ENCODE data around the gene BOLA1.

Gene BOLA1

GRCh38 chr1:149888247-149888998 is 10.9 kb upstream of the BOLA1 start:
- Histone ChIP-seq H2BK5ac (ENCODE audit: low read depth, low read length, poor library complexity) (peak overlapping the region; percentile 98), H3K27ac (ENCODE audit: low read depth, low read length) (peak overlapping the region; percentile 99), H3K4me3 (ENCODE audit: low read depth, low read length) (peak overlapping the region; percentile 23), H3K79me1 (ENCODE audit: low read length) (peaks cover 28% of the 10 kb centered on the region), H3K79me2 (ENCODE audit: control insufficient read depth, insufficient read depth, low read length, poor library complexity) (peaks cover 7% of the 10 kb centered on the region), H2AFZ (ENCODE audit: insufficient read depth, low read length, poor library complexity) (peak overlapping the region; percentile 69), H3K14ac (ENCODE audit: low read length) (peak overlapping the region; percentile 90), H3K4me1 (ENCODE audit: control insufficient read depth in 1 of 2, insufficient read depth in 2 of 2, low read length in 2 of 2) (peaks cover 0 to 8% of the 10 kb centered on the region in 2 experiments), H2AK5ac (ENCODE audit: low read length) (no peak overlapping the region), H3K9me3 (ENCODE audit: insufficient read depth, low read depth, low read length) (no peaks in the 10 kb centered on the region), H3K4ac (ENCODE audit: low read depth, low read length) (peak overlapping the region; percentile 91), H3K23ac (ENCODE audit: low read length) (no peak overlapping the region), H3K18ac (ENCODE audit: low read length) (peak overlapping the region; percentile 86), H3K27me3 (ENCODE audit: insufficient read depth, low read length) (no peaks in the 10 kb centered on the region), H3K36me3 (ENCODE audit: control insufficient read depth in 1 of 2, insufficient read depth in 2 of 2, low read length in 2 of 2) (no peaks in the 10 kb centered on the region), H4K12ac (ENCODE audit: low read depth, low read length) (peak overlapping the region; percentile 77), H2BK120ac (ENCODE audit: insufficient read depth, low read length, poor library complexity) (peak overlapping the region; percentile 90), H3K4me2 (ENCODE audit: low read length) (peak overlapping the region; percentile 82), H4K91ac (ENCODE audit: low read depth, low read length) (peak overlapping the region; percentile 92), H3K9ac (ENCODE audit: low read length) (peak overlapping the region; percentile 80), H2BK12ac (ENCODE audit: low read length) (no peak overlapping the region), H4K8ac (ENCODE audit: low read depth, low read length) (peak overlapping the region; percentile 89)
- no CpG with 5 or more reads among the region's 28 CpGs for WGBS (ENCODE audit: extremely low coverage, insufficient coverage, insufficient read length)
- peak; percentile 90 to 91 for DNase-seq

- no peak overlapping the region for H2BK120ac ChIP-seq (ENCODE audit: insufficient read depth, low read length, poor library complexity)
- H3K18ac ChIP-seq (ENCODE audit: low read length), result no peak overlapping the region
- H3K4ac ChIP-seq (ENCODE audit: low read depth, low read length), result peak overlapping the region; percentile 25
- no peak overlapping the region for H3K9ac ChIP-seq (ENCODE audit: low read length)
- peak overlapping the region; percentile 79 for H4K8ac ChIP-seq (ENCODE audit: low read depth, low read length)
- DNase-seq, result peak; percentile 28 to 52
- no peak overlapping the region for H3K4me3 ChIP-seq (ENCODE audit: low read depth, low read length)
- H3K36me3 ChIP-seq (ENCODE audit: control insufficient read depth in 1 of 2, insufficient read depth in 2 of 2, low read length in 2 of 2), result no peaks in the 10 kb centered on the region
- WGBS (ENCODE audit: extremely low coverage, insufficient coverage, insufficient read length), result no CpG with 5 or more reads among the region's 6 CpGs
- H3K27ac ChIP-seq (ENCODE audit: low read depth, low read length), result peak overlapping the region; percentile 99
- peak overlapping the region; percentile 65 for H3K14ac ChIP-seq (ENCODE audit: low read length)
- H4K91ac ChIP-seq (ENCODE audit: low read depth, low read length), result peak overlapping the region; percentile 11
- H3K4me1 ChIP-seq (ENCODE audit: control insufficient read depth in 1 of 2, insufficient read depth in 2 of 2, low read length in 2 of 2), result peaks cover 0 to 8% of the 10 kb centered on the region in 2 experiments
- no peak overlapping the region for H3K23ac ChIP-seq (ENCODE audit: low read length)
- no peaks in the 10 kb centered on the region for H3K9me3 ChIP-seq (ENCODE audit: insufficient read depth, low read depth, low read length)
- no peaks in the 10 kb centered on the region for H3K27me3 ChIP-seq (ENCODE audit: insufficient read depth, low read length)
- H3K4me2 ChIP-seq (ENCODE audit: low read length), result peak overlapping the region; percentile 82
- H2AFZ ChIP-seq (ENCODE audit: insufficient read depth, low read length, poor library complexity), result peak overlapping the region; percentile 57
- H2AK5ac ChIP-seq (ENCODE audit: low read length), result no peak overlapping the region
- H3K79me1 ChIP-seq (ENCODE audit: low read length), result peaks cover 28% of the 10 kb centered on the region
- peaks cover 7% of the 10 kb centered on the region for H3K79me2 ChIP-seq (ENCODE audit: control insufficient read depth, insufficient read depth, low read length, poor library complexity)
- H2BK12ac ChIP-seq (ENCODE audit: low read length), result no peak overlapping the region
- H4K12ac ChIP-seq (ENCODE audit: low read depth, low read length), result peak overlapping the region; percentile 51
- peak overlapping the region; percentile 64 for H2BK5ac ChIP-seq (ENCODE audit: low read depth, low read length, poor library complexity)
Observed at GRCh38 chr1:149888999-149889289, 10.4 kb upstream of the BOLA1 start.

DNA sequence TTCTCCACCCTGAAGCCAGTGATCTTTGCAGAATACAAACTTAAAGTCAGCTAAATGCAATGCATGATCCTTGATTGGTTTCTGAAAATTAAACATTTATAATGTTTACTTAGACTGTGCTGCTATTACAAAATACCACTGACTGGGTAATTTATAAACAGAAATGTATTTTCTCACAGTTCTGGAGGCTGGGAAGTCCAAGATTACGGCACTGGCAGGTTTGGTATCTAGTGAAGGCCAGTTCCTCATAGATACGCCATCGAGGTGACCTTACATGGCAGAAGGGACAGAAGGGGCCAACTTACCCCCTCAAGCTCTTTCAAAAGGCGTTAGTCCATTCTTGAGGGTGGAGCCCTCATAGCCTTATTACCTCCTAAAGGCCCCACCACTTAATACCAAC is 2.8 kb upstream of the BOLA1 start:
- DNase-seq, result no peak
- Histone ChIP-seq H4K91ac (ENCODE audit: low read depth, low read length) (no peak overlapping the region), H3K79me2 (ENCODE audit: control insufficient read depth, insufficient read depth, low read length, poor library complexity) (peaks cover 4% of the 10 kb centered on the region), H3K23ac (ENCODE audit: low read length) (no peak overlapping the region), H3K9me3 (ENCODE audit: insufficient read depth, low read depth, low read length) (no peaks in the 10 kb centered on the region), H3K18ac (ENCODE audit: low read length) (no peak overlapping the region), H2AFZ (ENCODE audit: insufficient read depth, low read length, poor library complexity) (no peak overlapping the region), H3K14ac (ENCODE audit: low read length) (no peak overlapping the region), H3K4ac (ENCODE audit: low read depth, low read length) (no peak overlapping the region), H3K9ac (ENCODE audit: low read length) (no peak overlapping the region), H2BK120ac (ENCODE audit: insufficient read depth, low read length, poor library complexity) (no peak overlapping the region), H3K79me1 (ENCODE audit: low read length) (peaks cover 6% of the 10 kb centered on the region), H2BK12ac (ENCODE audit: low read length) (no peak overlapping the region), H4K8ac (ENCODE audit: low read depth, low read length) (no peak overlapping the region), H3K4me1 (ENCODE audit: control insufficient read depth in 1 of 2, insufficient read depth in 2 of 2, low read length in 2 of 2) (peaks cover 5 to 7% of the 10 kb centered on the region in 2 experiments), H4K12ac (ENCODE audit: low read depth, low read length) (no peak overlapping the region), H3K36me3 (ENCODE audit: control insufficient read depth in 1 of 2, insufficient read depth in 2 of 2, low read length in 2 of 2) (no peaks in the 10 kb centered on the region), H2BK5ac (ENCODE audit: low read depth, low read length, poor library complexity) (no peak overlapping the region), H2AK5ac (ENCODE audit: low read length) (no peak overlapping the region), H3K27ac (ENCODE audit: low read depth, low read length) (no peak overlapping the region), H3K4me3 (ENCODE audit: low read depth, low read length) (no peak overlapping the region), H3K27me3 (ENCODE audit: insufficient read depth, low read length) (no peaks in the 10 kb centered on the region), H3K4me2 (ENCODE audit: low read length) (no peak overlapping the region)
- no CpG with 5 or more reads among the region's 4 CpGs for WGBS (ENCODE audit: extremely low coverage, insufficient coverage, insufficient read length)

DNA sequence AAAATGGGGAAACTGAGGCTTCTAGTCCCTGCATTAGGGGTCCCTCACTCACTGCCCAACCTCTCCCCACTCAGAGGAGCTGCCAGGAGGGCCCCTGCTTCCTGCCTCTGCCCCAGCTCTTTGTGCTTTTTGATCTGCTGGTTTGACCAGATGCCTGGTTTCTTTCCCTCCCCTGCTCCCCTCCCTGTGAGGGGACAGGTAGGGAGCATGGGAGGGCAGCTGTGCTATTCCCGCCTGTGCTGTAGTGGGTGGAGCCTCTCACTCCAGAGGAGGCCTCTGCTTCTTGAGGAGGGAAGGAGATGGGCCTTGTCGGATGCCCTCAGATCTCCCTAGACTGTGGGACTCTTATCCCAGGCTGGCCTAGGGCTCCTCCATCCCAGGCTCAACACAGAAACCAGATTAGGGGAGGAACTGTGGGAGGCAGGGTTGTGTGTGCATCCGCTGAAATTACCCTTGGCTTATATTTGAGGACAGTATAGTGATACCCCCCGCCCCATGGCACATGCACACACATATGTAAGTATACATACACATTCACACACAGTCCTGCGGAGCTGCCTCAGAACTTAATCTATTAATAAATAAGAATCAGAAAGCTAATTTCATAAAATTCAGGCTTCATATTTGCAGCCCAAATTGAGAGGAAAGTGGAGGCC is 4.6 kb downstream of the BOLA1 start:
- H3K36me3 ChIP-seq (ENCODE audit: control insufficient read depth in 1 of 2, insufficient read depth in 2 of 2, low read length in 2 of 2), result peaks cover 6 to 13% of the 10 kb centered on the region in 2 experiments
- H2BK12ac ChIP-seq (ENCODE audit: low read length), result no peak overlapping the region
- no CpG with 5 or more reads among the region's 5 CpGs for WGBS (ENCODE audit: extremely low coverage, insufficient coverage, insufficient read length)
- peaks cover 11 to 27% of the 10 kb centered on the region in 2 experiments for H3K4me1 ChIP-seq (ENCODE audit: control insufficient read depth in 1 of 2, insufficient read depth in 2 of 2, low read length in 2 of 2)
- no peak overlapping the region for H2AK5ac ChIP-seq (ENCODE audit: low read length)
- no peak overlapping the region for H2BK120ac ChIP-seq (ENCODE audit: insufficient read depth, low read length, poor library complexity)
- H3K79me2 ChIP-seq (ENCODE audit: control insufficient read depth, insufficient read depth, low read length, poor library complexity), result peaks cover 4% of the 10 kb centered on the region
- no peak overlapping the region for H3K9ac ChIP-seq (ENCODE audit: low read length)
- no peaks in the 10 kb centered on the region for H3K27me3 ChIP-seq (ENCODE audit: insufficient read depth, low read length)
- no peak overlapping the region for H3K23ac ChIP-seq (ENCODE audit: low read length)
- H4K91ac ChIP-seq (ENCODE audit: low read depth, low read length), result peak overlapping the region; percentile 16
- no peak for DNase-seq
- no peak overlapping the region for H3K4me3 ChIP-seq (ENCODE audit: low read depth, low read length)
- no peaks in the 10 kb centered on the region for H3K9me3 ChIP-seq (ENCODE audit: insufficient read depth, low read depth, low read length)
- H3K4me2 ChIP-seq (ENCODE audit: low read length), result no peak overlapping the region
- H2AFZ ChIP-seq (ENCODE audit: insufficient read depth, low read length, poor library complexity), result peak overlapping the region; percentile 21
- H4K8ac ChIP-seq (ENCODE audit: low read depth, low read length), result peak overlapping the region; percentile 55
- peaks cover 6% of the 10 kb centered on the region for H3K79me1 ChIP-seq (ENCODE audit: low read length)
- H2BK5ac ChIP-seq (ENCODE audit: low read depth, low read length, poor library complexity), result peak overlapping the region; percentile 29
- H3K4ac ChIP-seq (ENCODE audit: low read depth, low read length), result no peak overlapping the region
- H3K14ac ChIP-seq (ENCODE audit: low read length), result no peak overlapping the region
- H3K18ac ChIP-seq (ENCODE audit: low read length), result no peak overlapping the region
- H3K27ac ChIP-seq (ENCODE audit: low read depth, low read length), result no peak overlapping the region
- no peak overlapping the region for H4K12ac ChIP-seq (ENCODE audit: low read depth, low read length)

Data from trophoblast cell (in vitro differentiated cells and primary cell).